ENCODE measurements around the gene ESRRA. TPM values are rescaled to one million over a fixed set of nuclear protein-coding genes. Genes with fewer than 3 reads are reported as not detected.

Gene ESRRA
- total and polyA plus RNA-seq, 9 of the 15 experiments (the other 6 are each of a cell fraction or from before 2014, with no cell fraction given): 0.27 to 89.7 (median 23.7) TPM

DNA sequence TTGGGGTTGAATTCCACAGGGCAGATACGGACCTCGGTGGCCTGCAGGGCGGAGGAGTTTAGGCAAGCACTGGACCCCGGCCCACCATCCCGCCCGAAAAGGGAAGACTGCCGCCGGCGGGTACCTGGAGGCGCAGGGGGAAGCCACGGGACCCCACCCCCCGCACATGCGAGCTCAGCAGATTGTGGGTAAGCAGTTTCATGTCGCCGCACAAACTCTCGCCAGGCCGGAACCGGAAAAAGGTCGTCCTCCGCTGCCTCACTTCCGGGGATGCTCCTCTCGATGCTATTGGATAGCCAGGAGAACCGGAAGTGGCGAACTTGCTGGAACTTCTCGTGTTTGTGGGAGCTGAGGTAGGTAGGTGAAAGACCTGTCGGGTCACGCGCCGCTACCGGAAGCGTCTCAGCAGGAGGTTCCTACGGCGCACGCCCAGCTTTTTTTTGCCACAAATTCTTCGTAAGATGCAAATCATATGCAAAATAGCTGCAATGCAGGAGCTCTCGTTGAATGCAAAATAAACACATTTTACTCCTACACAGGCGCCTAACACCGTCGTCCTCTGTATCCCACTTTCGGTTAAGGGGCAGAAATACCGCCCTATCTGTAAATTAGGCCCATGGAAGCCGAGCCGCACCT is 12.1 kb downstream of the ESRRA start, which contains the start of gene TRMT112 (continued):
- TF ChIP-seq, protein P1, sequence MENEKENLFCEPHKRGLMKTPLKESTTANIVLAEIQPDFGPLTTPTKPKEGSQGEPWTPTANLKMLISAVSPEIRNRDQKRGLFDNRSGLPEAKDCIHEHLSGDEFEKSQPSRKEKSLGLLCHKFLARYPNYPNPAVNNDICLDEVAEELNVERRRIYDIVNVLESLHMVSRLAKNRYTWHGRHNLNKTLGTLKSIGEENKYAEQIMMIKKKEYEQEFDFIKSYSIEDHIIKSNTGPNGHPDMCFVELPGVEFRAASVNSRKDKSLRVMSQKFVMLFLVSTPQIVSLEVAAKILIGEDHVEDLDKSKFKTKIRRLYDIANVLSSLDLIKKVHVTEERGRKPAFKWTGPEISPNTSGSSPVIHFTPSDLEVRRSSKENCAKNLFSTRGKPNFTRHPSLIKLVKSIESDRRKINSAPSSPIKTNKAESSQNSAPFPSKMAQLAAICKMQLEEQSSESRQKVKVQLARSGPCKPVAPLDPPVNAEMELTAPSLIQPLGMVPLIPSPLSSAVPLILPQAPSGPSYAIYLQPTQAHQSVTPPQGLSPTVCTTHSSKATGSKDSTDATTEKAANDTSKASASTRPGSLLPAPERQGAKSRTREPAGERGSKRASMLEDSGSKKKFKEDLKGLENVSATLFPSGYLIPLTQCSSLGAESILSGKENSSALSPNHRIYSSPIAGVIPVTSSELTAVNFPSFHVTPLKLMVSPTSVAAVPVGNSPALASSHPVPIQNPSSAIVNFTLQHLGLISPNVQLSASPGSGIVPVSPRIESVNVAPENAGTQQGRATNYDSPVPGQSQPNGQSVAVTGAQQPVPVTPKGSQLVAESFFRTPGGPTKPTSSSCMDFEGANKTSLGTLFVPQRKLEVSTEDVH (IDR thresholded peaks at IDR 0.05; ENCODE audit: low read depth, partially characterized antibody): peak; percentile 90
- TF ChIP-seq HDAC2 (IDR thresholded peaks at IDR 0.05) (peak; percentile 49; the same call in 1 of the 2 replicates), POLR3G (IDR thresholded peaks at IDR 0.05; ENCODE audit: extremely low read depth, insufficient read length, insufficient replicate concordance) (no peak), ESRRA (IDR thresholded peaks at IDR 0.05; ENCODE audit: borderline replicate concordance, low read depth) (peak; percentile 40; the same call in 1 of the 2 replicates), BRF1 (IDR thresholded peaks at IDR 0.05; ENCODE audit: borderline replicate concordance, extremely low read depth, insufficient read length) (no peak), ZSCAN29 (IDR thresholded peaks at IDR 0.05) (no peak), LEF1 (IDR thresholded peaks at IDR 0.05) (no peak), DPF2 (IDR thresholded peaks at IDR 0.05) (peak; percentile 33; the same call in 1 of the 2 replicates), NELFE (IDR thresholded peaks at IDR 0.05; ENCODE audit: insufficient read depth, insufficient read length) (no peak), RAD51 (IDR thresholded peaks at IDR 0.05; ENCODE audit: borderline replicate concordance, low read depth) (peak; percentile 77), HDAC6 (IDR thresholded peaks at IDR 0.05; ENCODE audit: low read depth, low read length) (no peak), ZNF79 (CRISPR knock-in tag; IDR thresholded peaks at IDR 0.05; ENCODE audit: low read depth) (no peak), POLR2AphosphoS2 (IDR thresholded peaks at IDR 0.05; ENCODE audit: low read length) (peak; percentile 34), ETV5 (CRISPR knock-in tag; IDR thresholded peaks at IDR 0.05; ENCODE audit: low read depth) (peak; percentile 93), HIVEP1 (CRISPR knock-in tag; IDR thresholded peaks at IDR 0.05) (no peak), MAFF (IDR thresholded peaks at IDR 0.05; ENCODE audit: low read length) (peak; percentile 55), KHSRP (IDR thresholded peaks at IDR 0.05) (no peak), ZNF644 (tag; IDR thresholded peaks at IDR 0.05; ENCODE audit: low read depth) (0 out of 2 replicates have a peak, but pooled peaks have one; percentile 2), ARNT (IDR thresholded peaks at IDR 0.05) (no peak), MAFG (tag; conservative IDR thresholded peaks at IDR 0.05) (peak; percentile 86), BHLHE40 (IDR thresholded peaks at IDR 0.05; ENCODE audit: low read length) (peak; percentile 90), DDX20 (tag; IDR thresholded peaks at IDR 0.05; ENCODE audit: low read depth) (no peak)
- TF ChIP-seq, protein P2, sequence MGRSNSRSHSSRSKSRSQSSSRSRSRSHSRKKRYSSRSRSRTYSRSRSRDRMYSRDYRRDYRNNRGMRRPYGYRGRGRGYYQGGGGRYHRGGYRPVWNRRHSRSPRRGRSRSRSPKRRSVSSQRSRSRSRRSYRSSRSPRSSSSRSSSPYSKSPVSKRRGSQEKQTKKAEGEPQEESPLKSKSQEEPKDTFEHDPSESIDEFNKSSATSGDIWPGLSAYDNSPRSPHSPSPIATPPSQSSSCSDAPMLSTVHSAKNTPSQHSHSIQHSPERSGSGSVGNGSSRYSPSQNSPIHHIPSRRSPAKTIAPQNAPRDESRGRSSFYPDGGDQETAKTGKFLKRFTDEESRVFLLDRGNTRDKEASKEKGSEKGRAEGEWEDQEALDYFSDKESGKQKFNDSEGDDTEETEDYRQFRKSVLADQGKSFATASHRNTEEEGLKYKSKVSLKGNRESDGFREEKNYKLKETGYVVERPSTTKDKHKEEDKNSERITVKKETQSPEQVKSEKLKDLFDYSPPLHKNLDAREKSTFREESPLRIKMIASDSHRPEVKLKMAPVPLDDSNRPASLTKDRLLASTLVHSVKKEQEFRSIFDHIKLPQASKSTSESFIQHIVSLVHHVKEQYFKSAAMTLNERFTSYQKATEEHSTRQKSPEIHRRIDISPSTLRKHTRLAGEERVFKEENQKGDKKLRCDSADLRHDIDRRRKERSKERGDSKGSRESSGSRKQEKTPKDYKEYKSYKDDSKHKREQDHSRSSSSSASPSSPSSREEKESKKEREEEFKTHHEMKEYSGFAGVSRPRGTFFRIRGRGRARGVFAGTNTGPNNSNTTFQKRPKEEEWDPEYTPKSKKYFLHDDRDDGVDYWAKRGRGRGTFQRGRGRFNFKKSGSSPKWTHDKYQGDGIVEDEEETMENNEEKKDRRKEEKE (IDR thresholded peaks at IDR 0.05; ENCODE audit: borderline replicate concordance in 1 of 2, control insufficient read depth in 1 of 2, low read depth in 2 of 2, low read length in 1 of 2): 0 out of 4 replicates have a peak, but pooled peaks of 1 of the 2 experiments have one; percentile 3
- TF ChIP-seq, protein P3, sequence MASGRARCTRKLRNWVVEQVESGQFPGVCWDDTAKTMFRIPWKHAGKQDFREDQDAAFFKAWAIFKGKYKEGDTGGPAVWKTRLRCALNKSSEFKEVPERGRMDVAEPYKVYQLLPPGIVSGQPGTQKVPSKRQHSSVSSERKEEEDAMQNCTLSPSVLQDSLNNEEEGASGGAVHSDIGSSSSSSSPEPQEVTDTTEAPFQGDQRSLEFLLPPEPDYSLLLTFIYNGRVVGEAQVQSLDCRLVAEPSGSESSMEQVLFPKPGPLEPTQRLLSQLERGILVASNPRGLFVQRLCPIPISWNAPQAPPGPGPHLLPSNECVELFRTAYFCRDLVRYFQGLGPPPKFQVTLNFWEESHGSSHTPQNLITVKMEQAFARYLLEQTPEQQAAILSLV (tag; IDR thresholded peaks at IDR 0.05): no peak
